CD4-positive, alpha-beta memory T cell (primary cell): Measurements from ENCODE around the gene OR6B3. TPM values are rescaled to one million over a fixed set of nuclear protein-coding genes. Genes with fewer than 3 reads are reported as not detected.

Experiments used
- CTCF ChIA-PET: fragments of 350-600 bp; sonication (Branson Sonifier 250); formaldehyde crosslinking; loops from one replicate; lab custom pipeline; 2021; ENCODE audit warnings: inconsistent platforms; ENCODE audit not compliant: partially characterized antibody; lab: Charles Lee
- POLR2A ChIA-PET: fragments of 350-600 bp; sonication (Branson Sonifier 250); formaldehyde crosslinking; loops from one replicate; lab custom pipeline; 2021; ENCODE audit not compliant: partially characterized antibody; lab: Charles Lee
- DNase-seq, 5 donors: peaks; one replicate each; pipeline versions ENCODE4 v3.0.0 to v3.0.0-alpha.2; 2020 to 2022; ENCODE audit warnings: mixed read lengths in 1 of 5
- H3K27ac ChIP-seq: one replicate; pipeline ENCODE4 v1.7.0; 2013; ENCODE audit warnings: low read depth, low read length
- H3K27me3 ChIP-seq: 2 replicates; pipeline ENCODE4 v1.7.0; 2013; ENCODE audit warnings: mild to moderate bottlenecking, low read length, moderate library complexity; ENCODE audit not compliant: insufficient read depth
- H3K36me3 ChIP-seq: 2 replicates; pipeline ENCODE4 v1.7.0; 2013; ENCODE audit warnings: mild to moderate bottlenecking, low read length, moderate library complexity; ENCODE audit not compliant: insufficient read depth
- H3K4me1 ChIP-seq: 2 replicates; pipeline ENCODE4 v1.7.0; 2013; ENCODE audit warnings: mild to moderate bottlenecking, low read length, moderate library complexity; ENCODE audit not compliant: insufficient read depth
- H3K4me3 ChIP-seq, 2 donors: one replicate each; pipeline ENCODE4 v1.7.0; 2013; ENCODE audit warnings: low read length in 2 of 2, mild to moderate bottlenecking in 1 of 2
- H3K9me3 ChIP-seq, 2 donors: one replicate each; pipeline ENCODE4 v1.7.0; 2013; ENCODE audit warnings: low read length in 2 of 2, control low read depth in 1 of 2; ENCODE audit not compliant: control insufficient read depth in 1 of 2
- H3K27ac Mint-ChIP-seq, 7 donors: one replicate each; pipeline ENCODE4 v1.8.0; 2020 to 2021; ENCODE audit warnings: mixed read lengths in 7 of 7, mild to moderate bottlenecking in 6 of 7, inconsistent platforms in 3 of 7, moderate library complexity in 3 of 7
- H3K27me3 Mint-ChIP-seq, 2 donors: one replicate each; pipeline ENCODE4 v1.8.0; 2020 to 2021; ENCODE audit warnings: mixed read lengths in 2 of 2
- H3K36me3 Mint-ChIP-seq, 2 donors: one replicate each; pipeline ENCODE4 v1.8.0; 2020 to 2021; ENCODE audit warnings: mixed read lengths in 2 of 2, inconsistent platforms in 1 of 2, mild to moderate bottlenecking in 1 of 2
- H3K4me1 Mint-ChIP-seq, 4 donors: one replicate each; pipeline ENCODE4 v1.8.0; 2020 to 2021; ENCODE audit warnings: mixed read lengths in 4 of 4, mild to moderate bottlenecking in 1 of 4
- H3K4me3 Mint-ChIP-seq, 8 donors: one replicate each; pipeline ENCODE4 v1.8.0; 2020 to 2021; ENCODE audit warnings: mixed read lengths in 8 of 8, mild to moderate bottlenecking in 7 of 8, moderate library complexity in 6 of 8, inconsistent platforms in 3 of 8
- H3K9me3 Mint-ChIP-seq, 8 donors: one replicate each; pipeline ENCODE4 v1.8.0; 2020 to 2021; ENCODE audit warnings: mixed read lengths in 8 of 8, mild to moderate bottlenecking in 5 of 8, inconsistent platforms in 3 of 8, moderate library complexity in 1 of 8
- intact Hi-C: fragments of 100-400 bp; cut with micrococcal nuclease; formaldehyde crosslinking; loops from one replicate; pipeline ENCODE4 v1.15.1; 2023
- polyA plus RNA-seq, 2 donors: library from polyadenylated mRNA; unstranded; fragments of 300-500 nt; fragmentation: Illumina TruSeq; gene quantifications; one replicate each; pipeline ENCODE4 v1.2.3, GENCODE V29; 2021
- total RNA-seq, 2 experiments: library from RNA; stranded (reverse); gene quantifications; one replicate each; pipeline ENCODE4 v1.2.3, GENCODE V29; 2021

OR6B3 gene
- total and polyA plus RNA-seq, 4 experiments from 2014 or later, result not detected

GRCh38 chr2:240032406-240033329, 20.7 kb downstream of the OR6B3 start:
- intact Hi-C loops, result no loop called here
- no peaks in the 10 kb centered on the region for H3K4me1 Mint-ChIP-seq
- Histone ChIP-seq H3K4me3 (no peak overlapping the region), H3K36me3 (no peaks in the 10 kb centered on the region), H3K4me1 (no peaks in the 10 kb centered on the region), H3K27me3 (no peaks in the 10 kb centered on the region), H3K27ac (no peak overlapping the region), H3K9me3 (no peaks in the 10 kb centered on the region)
- no peaks in the 10 kb centered on the region for H3K9me3 Mint-ChIP-seq
- H3K36me3 Mint-ChIP-seq, result no peaks in the 10 kb centered on the region
- H3K4me3 Mint-ChIP-seq, result no peak overlapping the region
- ChIA-PET CTCF (interaction anchor here (1.7 kb wide), 1 partner anchor 11 kb away, joined by 3 read pairs; no protein-coding TSS in a partner anchor), POLR2A (no interaction called here)
- H3K27ac Mint-ChIP-seq, result peak overlapping the region in 1 of 7 donors; percentile 60
- peaks cover 21 to 23% of the 10 kb centered on the region in 2 donors for H3K27me3 Mint-ChIP-seq
- no peak for DNase-seq

GRCh38 chr2:240030379-240031094, 22.8 kb downstream of the OR6B3 start, which contains the start of gene OR6B2:
OR6B2 (minus strand) TSS chr2:240030429; CDS start chr2:240030429, 0 bp downstream.
- DNase-seq, result no peak
- Histone ChIP-seq H3K27me3 (no peaks in the 10 kb centered on the region), H3K4me3 (no peak within 1 kb of the TSS), H3K36me3 (no peaks in the 10 kb centered on the region), H3K27ac (no peak within 1 kb of the TSS), H3K9me3 (no peaks in the 10 kb centered on the region), H3K4me1 (no peaks in the 10 kb centered on the region)
- peaks cover 12 to 19% of the 10 kb centered on the region in 2 donors for H3K27me3 Mint-ChIP-seq
- no peak within 1 kb of the TSS for H3K4me3 Mint-ChIP-seq
- POLR2A ChIA-PET, result no interaction called here
- H3K36me3 Mint-ChIP-seq, result peaks cover 0 to 2% of the 10 kb centered on the region in 2 donors
- peak within 1 kb of the TSS in 1 of 7 donors; percentile 5 for H3K27ac Mint-ChIP-seq
- peaks cover 0 to 5% (median 0%) of the 10 kb centered on the region in 4 donors for H3K4me1 Mint-ChIP-seq
- H3K9me3 Mint-ChIP-seq, result no peaks in the 10 kb centered on the region
- CTCF ChIA-PET, result no interaction called here
- intact Hi-C loops, result no loop called here

- Mint-ChIP-seq H3K9me3 (no peaks in the 10 kb centered on the region), H3K36me3 (peaks cover 11 to 33% of the 10 kb centered on the region in 2 donors), H3K4me3 (peak overlapping the region; percentile 91 to 99 (median 95)), H3K27ac (peak overlapping the region; percentile 88 to 99 (median 97)), H3K4me1 (peaks cover 15 to 30% (median 19%) of the 10 kb centered on the region in 4 donors), H3K27me3 (peaks cover 4 to 8% of the 10 kb centered on the region in 2 donors)
- ChIA-PET POLR2A (interaction anchor here (0.7 to 2.3 kb wide), 7 partner anchors 11 to 759 kb away, joined by 3 to 9 read pairs (median 4); partner anchors contain the start of gene CAPN10), CTCF (interaction anchor here (1.1 to 1.6 kb wide), 2 partner anchors 9 to 37 kb away, joined by 3 to 4 read pairs; no protein-coding TSS in a partner anchor)
- Histone ChIP-seq H3K27ac (peak overlapping the region; percentile 95), H3K4me1 (peaks cover 20% of the 10 kb centered on the region), H3K4me3 (peak overlapping the region; percentile 71 to 97), H3K27me3 (no peaks in the 10 kb centered on the region), H3K9me3 (no peaks in the 10 kb centered on the region), H3K36me3 (peaks cover 21% of the 10 kb centered on the region)
- intact Hi-C loops, result loop anchor here (1.0 to 10.0 kb wide), 4 partner anchors 112 to 757 kb away; partner anchors contain the start of genes COPS9, DUSP28 and HDAC4
- DNase-seq, result peak in 1 of 5 donors; percentile 68
These were observed 28.6 kb downstream of the OR6B3 start for GRCh38 chr2:240024766-240025165.

- H3K27ac Mint-ChIP-seq, result peak overlapping the region in 6 of 7 donors; percentile 38 to 99 (median 92)
- peaks cover 0 to 4% of the 10 kb centered on the region in 2 donors for H3K27me3 Mint-ChIP-seq
- H3K27me3 ChIP-seq, result no peaks in the 10 kb centered on the region
- DNase-seq, result no peak
- H3K9me3 Mint-ChIP-seq, result peaks cover 0 to 2% (median 0%) of the 10 kb centered on the region in 8 donors
- no peaks in the 10 kb centered on the region for H3K9me3 ChIP-seq
- peaks cover 20% of the 10 kb centered on the region for H3K4me1 ChIP-seq
- peaks cover 27% of the 10 kb centered on the region for H3K36me3 ChIP-seq
- ChIA-PET POLR2A (interaction anchor here (2.3 kb wide), 1 partner anchor 563 kb away, joined by 9 read pairs; the partner anchor contains the start of gene CAPN10), CTCF (interaction anchor here (1.1 to 1.6 kb wide), 2 partner anchors 8 to 38 kb away, joined by 3 to 4 read pairs; no protein-coding TSS in a partner anchor)
- H3K4me3 ChIP-seq, result peak overlapping the region; percentile 71 to 97
- peaks cover 15 to 30% (median 20%) of the 10 kb centered on the region in 4 donors for H3K4me1 Mint-ChIP-seq
- intact Hi-C loops, result loop anchor here (5.0 to 10.0 kb wide), 2 partner anchors 619 to 756 kb away; partner anchors contain the start of gene HDAC4
- peaks cover 16 to 38% of the 10 kb centered on the region in 2 donors for H3K36me3 Mint-ChIP-seq
- H3K4me3 Mint-ChIP-seq, result peak overlapping the region; percentile 91 to 99 (median 95)
- peak overlapping the region; percentile 95 for H3K27ac ChIP-seq
These were observed 29.5 kb downstream of the OR6B3 start for GRCh38 chr2:240023792-240024191.

DNA sequence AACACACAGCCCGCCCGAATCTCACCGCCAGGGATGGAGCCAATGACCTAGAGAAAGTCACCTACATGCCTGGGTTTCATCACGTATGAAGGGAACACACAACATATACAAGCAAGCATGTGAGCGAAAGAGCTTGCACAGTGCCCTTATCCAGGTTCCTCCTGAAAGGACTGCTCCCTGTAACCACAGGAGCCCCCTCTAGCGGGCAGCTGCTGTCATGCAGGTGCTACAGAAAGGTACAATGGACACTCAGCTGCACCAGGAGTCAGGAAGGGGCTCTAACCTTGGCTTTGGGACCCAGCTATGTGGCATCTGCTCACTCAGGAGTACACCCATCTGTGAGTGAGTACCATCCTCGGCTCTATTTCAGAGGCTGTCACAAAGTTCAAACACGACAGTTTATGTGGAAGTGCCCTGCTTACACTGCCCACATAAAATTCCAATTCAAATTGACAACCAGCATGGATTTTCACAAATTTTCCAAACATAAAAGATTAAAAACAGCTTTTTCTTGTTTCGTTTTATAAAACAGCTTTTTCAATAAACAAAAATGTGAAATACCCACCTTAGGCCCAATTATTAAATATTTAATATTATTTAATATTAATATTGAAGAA, 31.7 kb downstream of the OR6B3 start:
- Mint-ChIP-seq H3K4me1 (peaks cover 15 to 34% (median 20%) of the 10 kb centered on the region in 4 donors), H3K36me3 (peaks cover 37 to 60% of the 10 kb centered on the region in 2 donors)

GRCh38 chr2:240018071-240018750, 35.1 kb downstream of the OR6B3 start:
- DNase-seq, result no peak
- ChIA-PET CTCF (no interaction called here), POLR2A (no interaction called here)
- peaks cover 54 to 79% of the 10 kb centered on the region in 2 donors for H3K36me3 Mint-ChIP-seq
- H3K4me3 Mint-ChIP-seq, result no peak overlapping the region
- Histone ChIP-seq H3K4me3 (no peak overlapping the region), H3K9me3 (no peaks in the 10 kb centered on the region), H3K27me3 (no peaks in the 10 kb centered on the region), H3K36me3 (peaks cover 68% of the 10 kb centered on the region), H3K27ac (no peak overlapping the region), H3K4me1 (peaks cover 5% of the 10 kb centered on the region)
- intact Hi-C loops, result no loop called here
- H3K27me3 Mint-ChIP-seq, result no peaks in the 10 kb centered on the region
- H3K9me3 Mint-ChIP-seq, result peaks cover 0 to 2% (median 0%) of the 10 kb centered on the region in 8 donors
- no peak overlapping the region for H3K27ac Mint-ChIP-seq
- peaks cover 0 to 17% (median 11%) of the 10 kb centered on the region in 4 donors for H3K4me1 Mint-ChIP-seq

More for the DNA sequence above, 31.7 kb downstream of the OR6B3 start:
- Mint-ChIP-seq H3K4me3 (no peak overlapping the region), H3K27ac (peak overlapping the region in 2 of 7 donors; percentile 41 to 65), H3K27me3 (peaks cover 0 to 2% of the 10 kb centered on the region in 2 donors), H3K9me3 (peaks cover 0 to 2% (median 0%) of the 10 kb centered on the region in 8 donors)
- POLR2A ChIA-PET, result no interaction called here
- H3K4me1 ChIP-seq, result peaks cover 20% of the 10 kb centered on the region
- no peaks in the 10 kb centered on the region for H3K27me3 ChIP-seq
- peaks cover 49% of the 10 kb centered on the region for H3K36me3 ChIP-seq
- H3K4me3 ChIP-seq, result no peak overlapping the region
- intact Hi-C loops, result loop anchor here (5.0 to 10.0 kb wide), 2 partner anchors 617 to 754 kb away; partner anchors contain the start of gene HDAC4
- peak; percentile 42 to 73 (median 51) for DNase-seq
- no peak overlapping the region for H3K27ac ChIP-seq
- CTCF ChIA-PET, result interaction anchor here (0.7 to 2.9 kb wide), 9 partner anchors 9 to 754 kb away, joined by 3 to 8 read pairs (median 3); partner anchors contain the start of gene OTOS
- no peaks in the 10 kb centered on the region for H3K9me3 ChIP-seq
